IPS-18a (cell line): ENCODE results near the gene ABCA2.

Source experiments
- H3K27ac ChIP-seq: one replicate; pipeline ENCODE4 v1.5.1; 2013; ENCODE audit warnings: low read length
- H3K27me3 ChIP-seq: one replicate; pipeline ENCODE4 v1.6.1; 2013; ENCODE audit warnings: mild to moderate bottlenecking, low read length; ENCODE audit not compliant: control insufficient read depth, insufficient read depth
- H3K36me3 ChIP-seq: one replicate; pipeline ENCODE4 v1.6.1; 2013; ENCODE audit warnings: low read depth, low read length; ENCODE audit not compliant: control insufficient read depth
- H3K4me1 ChIP-seq: one replicate; pipeline ENCODE4 v1.6.1; 2013; ENCODE audit warnings: low read depth, low read length; ENCODE audit not compliant: control insufficient read depth
- H3K4me3 ChIP-seq: one replicate; pipeline ENCODE4 v1.5.1; 2013; ENCODE audit warnings: low read length
- H3K9ac ChIP-seq: one replicate; pipeline ENCODE4 v1.6.1; 2013; ENCODE audit warnings: mild to moderate bottlenecking, low read length, moderate library complexity
- H3K9me3 ChIP-seq: one replicate; pipeline ENCODE4 v1.6.1; 2013; ENCODE audit warnings: low read depth, low read length; ENCODE audit not compliant: control insufficient read depth

ABCA2 gene

GRCh38 chr9:136965771-136966484 lies 62.1 kb downstream of the ABCA2 start:
- no peaks in the 10 kb centered on the region for H3K27me3 ChIP-seq
- H3K9ac ChIP-seq = no peak overlapping the region
- no peaks in the 10 kb centered on the region for H3K9me3 ChIP-seq
- no peak overlapping the region for H3K4me3 ChIP-seq
- H3K36me3 ChIP-seq = no peaks in the 10 kb centered on the region
- H3K4me1 ChIP-seq = no peaks in the 10 kb centered on the region
- H3K27ac ChIP-seq = no peak overlapping the region

DNA sequence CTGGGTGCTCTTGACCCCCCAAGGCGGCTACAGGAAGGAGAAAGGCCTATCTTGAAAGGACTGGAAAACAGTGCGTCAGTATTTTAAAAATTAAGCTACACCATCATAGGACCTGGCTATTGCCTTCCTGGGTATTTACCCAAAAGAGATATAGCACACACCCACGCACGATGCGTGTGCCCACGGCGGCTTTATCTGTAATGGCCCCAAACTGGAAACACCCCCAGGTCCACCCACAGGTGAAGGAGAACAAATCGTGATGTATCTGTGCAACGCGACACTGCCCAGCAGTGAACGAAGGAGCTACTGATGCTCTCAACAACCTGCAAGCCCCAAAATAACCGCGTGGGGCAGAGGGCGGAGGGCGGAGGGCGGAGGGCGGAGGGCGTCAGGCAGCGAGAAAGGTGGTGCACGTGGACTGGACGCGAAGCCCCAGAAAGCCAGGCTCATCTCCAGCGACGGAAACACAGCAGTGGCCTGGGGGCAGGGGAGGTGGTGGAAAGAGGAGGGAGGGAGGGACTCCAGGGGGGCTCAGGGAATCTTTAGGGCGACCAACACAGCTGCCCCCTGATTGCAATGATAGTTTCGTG lies 63.1 kb downstream of the ABCA2 start:
- Histone ChIP-seq H3K36me3 (no peaks in the 10 kb centered on the region), H3K4me3 (no peak overlapping the region), H3K9me3 (no peaks in the 10 kb centered on the region), H3K9ac (no peak overlapping the region), H3K27me3 (no peaks in the 10 kb centered on the region), H3K27ac (no peak overlapping the region), H3K4me1 (no peaks in the 10 kb centered on the region)

DNA sequence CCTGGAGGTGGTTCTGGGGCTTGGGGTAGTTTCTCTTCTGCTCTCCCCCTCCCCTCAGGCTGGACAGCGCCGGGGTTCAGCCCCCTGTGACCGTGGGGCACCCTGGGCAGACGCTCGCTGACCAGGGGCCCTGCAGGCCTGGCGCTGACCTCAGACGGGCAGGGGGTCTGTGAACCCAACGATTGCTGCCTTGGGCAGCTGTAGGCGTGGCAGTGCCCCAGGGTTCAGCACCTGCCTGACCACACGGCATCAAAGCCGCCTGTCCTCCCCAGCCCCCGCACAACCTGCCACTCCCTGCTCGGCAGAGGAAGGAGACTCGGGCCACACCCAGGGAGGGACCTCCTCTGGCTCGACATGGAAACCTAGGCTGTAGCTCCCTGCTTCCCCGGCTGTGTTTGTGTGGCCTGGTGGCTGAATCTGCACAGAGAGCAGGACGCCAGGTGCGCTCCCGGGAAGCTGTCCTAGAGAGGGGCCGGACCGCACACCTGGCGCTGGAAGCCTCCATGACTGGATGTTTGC lies 63.8 kb downstream of the ABCA2 start:
- Histone ChIP-seq H3K27ac (no peak overlapping the region), H3K9ac (no peak overlapping the region), H3K4me3 (no peak overlapping the region), H3K36me3 (no peaks in the 10 kb centered on the region), H3K4me1 (no peaks in the 10 kb centered on the region), H3K27me3 (no peaks in the 10 kb centered on the region), H3K9me3 (no peaks in the 10 kb centered on the region)

GRCh38 chr9:136963751-136964150 lies 64.3 kb downstream of the ABCA2 start:
- no peak overlapping the region for H3K4me3 ChIP-seq
- no peaks in the 10 kb centered on the region for H3K4me1 ChIP-seq
- H3K36me3 ChIP-seq = no peaks in the 10 kb centered on the region
- H3K27me3 ChIP-seq = no peaks in the 10 kb centered on the region
- H3K27ac ChIP-seq = no peak overlapping the region
- H3K9ac ChIP-seq = no peak overlapping the region
- no peaks in the 10 kb centered on the region for H3K9me3 ChIP-seq

- Histone ChIP-seq H3K9ac (no peak overlapping the region), H3K4me3 (no peak overlapping the region), H3K27ac (no peak overlapping the region), H3K36me3 (no peaks in the 10 kb centered on the region), H3K4me1 (no peaks in the 10 kb centered on the region), H3K9me3 (no peaks in the 10 kb centered on the region), H3K27me3 (no peaks in the 10 kb centered on the region)
Observed at GRCh38 chr9:136963341-136963740, 64.7 kb downstream of the ABCA2 start.

DNA sequence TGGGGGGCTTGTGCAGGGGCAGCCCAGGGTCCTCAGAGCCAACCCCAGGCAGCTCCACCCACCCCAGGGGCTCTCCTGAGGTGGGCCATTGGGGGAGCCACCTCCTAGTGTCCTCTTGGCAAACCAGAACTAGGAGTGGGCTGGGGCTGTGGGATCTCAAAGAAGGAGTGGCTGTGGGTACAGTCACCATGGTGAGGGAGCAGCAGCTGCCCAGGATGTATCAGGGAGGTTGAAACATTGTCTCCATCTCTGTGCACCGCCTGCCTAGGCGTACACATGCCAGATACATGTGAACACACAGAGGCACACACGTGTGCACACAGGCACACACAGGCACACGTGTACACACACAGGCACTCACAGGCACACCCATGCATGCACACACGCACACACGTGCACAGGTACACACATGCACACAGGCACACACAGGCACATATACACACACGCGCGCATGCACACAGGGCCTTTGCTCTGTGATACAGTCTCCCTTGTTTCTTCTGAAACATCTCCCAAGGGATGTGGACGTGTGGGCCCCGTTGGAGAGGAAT lies 65.3 kb downstream of the ABCA2 start:
- Histone ChIP-seq H3K9me3 (no peaks in the 10 kb centered on the region), H3K27me3 (no peaks in the 10 kb centered on the region), H3K4me1 (no peaks in the 10 kb centered on the region), H3K27ac (no peak overlapping the region), H3K4me3 (no peak overlapping the region), H3K9ac (no peak overlapping the region), H3K36me3 (no peaks in the 10 kb centered on the region)

- no peaks in the 10 kb centered on the region for H3K4me1 ChIP-seq
- H3K27me3 ChIP-seq = no peaks in the 10 kb centered on the region
- no peaks in the 10 kb centered on the region for H3K36me3 ChIP-seq
- no peaks in the 10 kb centered on the region for H3K9me3 ChIP-seq
- H3K27ac ChIP-seq = no peak overlapping the region
- H3K4me3 ChIP-seq = no peak overlapping the region
- H3K9ac ChIP-seq = no peak overlapping the region
Observed at GRCh38 chr9:136962163-136962562, 65.9 kb downstream of the ABCA2 start.

DNA sequence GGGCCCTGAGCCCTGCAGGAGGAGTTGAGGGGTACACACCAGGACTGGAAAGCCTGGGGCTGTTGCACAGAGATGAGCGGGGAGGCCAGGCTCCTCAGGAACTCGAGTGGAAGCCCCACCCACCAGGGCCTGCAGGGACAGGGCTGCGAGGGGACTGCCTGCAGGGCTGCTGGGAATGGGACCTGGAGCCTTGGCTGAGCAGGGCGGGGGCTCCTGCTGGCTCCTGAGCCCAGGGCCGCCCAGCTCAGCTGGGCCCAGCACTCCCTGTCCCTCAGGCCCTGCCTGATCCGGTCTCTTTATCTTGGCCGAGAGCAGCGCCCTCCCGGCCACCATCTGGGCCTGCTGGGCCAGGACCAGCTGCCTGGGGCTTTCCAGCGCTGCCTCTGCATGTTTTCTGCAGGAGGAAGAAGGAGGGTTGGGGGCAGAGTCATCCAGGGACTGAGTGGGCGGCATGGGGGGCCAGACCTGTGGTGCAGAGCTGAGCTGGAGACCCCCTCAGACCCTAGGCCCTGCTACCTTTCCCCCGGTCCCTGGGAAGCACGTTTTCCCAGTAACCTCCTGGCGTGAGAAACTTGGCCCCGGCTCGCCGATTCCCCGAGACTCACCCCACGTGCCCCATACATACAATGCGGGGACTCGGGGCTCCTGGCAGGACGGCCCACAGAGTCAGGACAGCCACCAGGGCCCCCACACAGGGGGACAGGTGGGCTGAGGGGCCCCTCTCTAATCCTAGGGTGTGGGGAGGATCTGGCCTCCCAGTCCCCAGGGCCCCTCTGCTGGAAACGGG lies 66.6 kb downstream of the ABCA2 start:
- no peak overlapping the region for H3K4me3 ChIP-seq
- H3K27me3 ChIP-seq = no peaks in the 10 kb centered on the region
- H3K9ac ChIP-seq = no peak overlapping the region
- no peaks in the 10 kb centered on the region for H3K4me1 ChIP-seq
- no peaks in the 10 kb centered on the region for H3K9me3 ChIP-seq
- no peak overlapping the region for H3K27ac ChIP-seq
- no peaks in the 10 kb centered on the region for H3K36me3 ChIP-seq

DNA sequence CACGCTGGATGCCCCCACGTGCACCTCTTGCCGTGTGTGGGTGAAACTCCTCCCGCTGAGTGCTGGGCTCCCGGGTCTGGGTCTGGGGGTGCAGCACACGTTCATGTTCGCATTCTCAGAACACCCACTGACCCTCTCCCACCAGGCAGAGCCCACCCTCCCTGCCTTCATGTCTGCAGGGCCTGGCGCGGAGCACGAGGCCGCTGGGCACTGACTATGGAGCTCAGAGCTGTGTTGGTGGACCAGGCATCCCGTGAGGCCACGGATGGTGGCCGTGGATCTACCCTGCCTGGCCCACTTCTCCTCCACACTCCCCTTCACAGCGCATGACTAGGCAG lies 67.1 kb downstream of the ABCA2 start:
- H3K27me3 ChIP-seq = no peaks in the 10 kb centered on the region
- no peak overlapping the region for H3K4me3 ChIP-seq
- no peaks in the 10 kb centered on the region for H3K9me3 ChIP-seq
- H3K4me1 ChIP-seq = no peaks in the 10 kb centered on the region
- no peak overlapping the region for H3K9ac ChIP-seq
- H3K27ac ChIP-seq = no peak overlapping the region
- no peaks in the 10 kb centered on the region for H3K36me3 ChIP-seq

DNA sequence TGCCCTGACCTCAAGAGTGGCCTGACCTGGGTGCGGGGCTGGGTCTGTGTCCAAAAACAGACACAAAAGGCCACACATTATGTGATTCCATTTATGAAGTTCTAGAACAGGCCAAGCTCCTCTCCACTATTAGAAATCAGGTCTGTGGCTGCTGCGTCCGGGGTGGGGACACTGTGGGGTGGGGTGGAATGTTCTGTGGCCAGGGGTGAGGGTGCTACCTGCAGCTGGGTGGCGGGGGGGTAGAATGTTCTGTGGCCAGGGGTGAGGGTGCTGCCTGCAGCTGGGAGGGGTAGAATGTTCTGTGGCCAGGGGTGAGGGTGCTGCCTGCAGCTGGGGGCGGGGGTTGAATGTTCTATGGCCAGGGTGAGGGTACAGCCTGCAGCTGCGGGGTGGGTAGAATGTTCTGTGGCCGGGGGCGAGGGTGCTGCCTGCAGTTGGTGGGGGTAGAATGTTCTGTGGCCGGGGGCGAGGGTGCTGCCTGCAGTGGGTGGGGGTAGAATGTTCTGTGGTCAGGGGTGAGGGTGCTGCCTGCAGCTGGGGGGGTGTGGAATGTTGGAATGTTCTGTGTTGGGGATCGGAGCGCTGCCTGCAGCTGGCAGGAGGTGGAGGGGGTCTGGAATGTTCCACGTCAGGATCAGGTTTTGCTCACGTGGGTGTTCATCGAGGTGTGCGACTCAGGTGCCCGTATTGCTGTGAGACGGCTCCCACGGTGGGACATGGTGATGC lies 67.7 kb downstream of the ABCA2 start:
- Histone ChIP-seq H3K4me3 (no peak overlapping the region), H3K27ac (no peak overlapping the region), H3K9ac (no peak overlapping the region), H3K9me3 (no peaks in the 10 kb centered on the region), H3K27me3 (no peaks in the 10 kb centered on the region), H3K36me3 (no peaks in the 10 kb centered on the region), H3K4me1 (no peaks in the 10 kb centered on the region)
